Measurements from ENCODE around the gene TMC8.

GRCh38 chr17:78114831-78115723 is 15.5 kb upstream of the TMC8 start:
- TF ChIP-seq CTCF (IDR thresholded peaks at IDR 0.05; ENCODE audit: insufficient read depth, low read length, poor library complexity, severe bottlenecking) (no peak), EZH2phosphoT487 (conservative IDR thresholded peaks at IDR 0.05; ENCODE audit: low read length) (no peak)
